ENCODE data around the gene TSHZ2.

DNA sequence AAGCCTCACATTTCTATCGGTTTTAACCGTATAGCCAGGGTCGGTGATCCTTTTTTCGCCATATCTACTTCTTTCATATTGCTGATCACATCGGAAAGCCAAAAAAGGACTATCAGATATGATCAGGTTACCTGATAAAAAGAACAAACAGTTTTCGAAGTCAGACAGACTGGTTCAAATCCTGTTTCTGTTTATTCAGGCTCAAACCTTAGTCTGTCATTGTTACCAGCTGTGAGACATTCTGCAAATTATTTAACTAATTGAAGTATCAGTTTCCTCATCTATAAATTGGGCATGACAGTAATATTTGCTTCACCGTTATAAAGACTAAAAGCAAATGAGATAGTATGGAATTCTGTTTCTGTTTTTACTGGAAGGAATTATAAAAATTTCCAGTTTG lies 111.3 kb downstream of the TSHZ2 start:
- TF ChIP-seq, protein P1, sequence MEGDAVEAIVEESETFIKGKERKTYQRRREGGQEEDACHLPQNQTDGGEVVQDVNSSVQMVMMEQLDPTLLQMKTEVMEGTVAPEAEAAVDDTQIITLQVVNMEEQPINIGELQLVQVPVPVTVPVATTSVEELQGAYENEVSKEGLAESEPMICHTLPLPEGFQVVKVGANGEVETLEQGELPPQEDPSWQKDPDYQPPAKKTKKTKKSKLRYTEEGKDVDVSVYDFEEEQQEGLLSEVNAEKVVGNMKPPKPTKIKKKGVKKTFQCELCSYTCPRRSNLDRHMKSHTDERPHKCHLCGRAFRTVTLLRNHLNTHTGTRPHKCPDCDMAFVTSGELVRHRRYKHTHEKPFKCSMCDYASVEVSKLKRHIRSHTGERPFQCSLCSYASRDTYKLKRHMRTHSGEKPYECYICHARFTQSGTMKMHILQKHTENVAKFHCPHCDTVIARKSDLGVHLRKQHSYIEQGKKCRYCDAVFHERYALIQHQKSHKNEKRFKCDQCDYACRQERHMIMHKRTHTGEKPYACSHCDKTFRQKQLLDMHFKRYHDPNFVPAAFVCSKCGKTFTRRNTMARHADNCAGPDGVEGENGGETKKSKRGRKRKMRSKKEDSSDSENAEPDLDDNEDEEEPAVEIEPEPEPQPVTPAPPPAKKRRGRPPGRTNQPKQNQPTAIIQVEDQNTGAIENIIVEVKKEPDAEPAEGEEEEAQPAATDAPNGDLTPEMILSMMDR (IDR thresholded peaks at IDR 0.05 in 4 of 5, conservative IDR thresholded peaks at IDR 0.05 in 1 of 5): no peak
- TF ChIP-seq POLR2A (IDR thresholded peaks at IDR 0.05): no peak
